DND-41 (cell line): ENCODE measurements around the gene RXYLT1.

Source experiments
- ATAC-seq: fragments of 200-7000 bp; cut with Tn5 transposase; 3 replicates; pipeline ENCODE4 v1.9.1; 2021; ENCODE audit warnings: low read depth; ENCODE audit not compliant: insufficient read depth
- DNase-seq: peaks from one replicate; pipeline ENCODE4 v3.0.0-alpha.2; 2020
- H2AFZ ChIP-seq: 2 replicates; pipeline ENCODE4 v1.6.0; 2012; ENCODE audit warnings: low read depth, low read length
- H3K27ac ChIP-seq: 2 replicates; pipeline ENCODE4 v1.5.1; 2012; ENCODE audit warnings: low read length, inconsistent platforms
- H3K27me3 ChIP-seq: fragments of 200-600 bp; sonication (generic); 2 replicates; pipeline ENCODE4 v1.6.0; 2012; ENCODE audit warnings: low read length, mild to moderate bottlenecking, inconsistent platforms; ENCODE audit not compliant: insufficient read depth, poor library complexity
- H3K36me3 ChIP-seq: 2 replicates; pipeline ENCODE4 v1.5.1; 2012; ENCODE audit warnings: low read length, inconsistent platforms; ENCODE audit not compliant: insufficient read depth
- H3K4me1 ChIP-seq: 2 replicates; pipeline ENCODE4 v1.5.1; 2012; ENCODE audit warnings: mild to moderate bottlenecking, low read length; ENCODE audit not compliant: insufficient read depth
- H3K4me2 ChIP-seq: 2 replicates; pipeline ENCODE4 v1.6.0; 2012; ENCODE audit warnings: mild to moderate bottlenecking, moderate library complexity, low read length, inconsistent platforms; ENCODE audit not compliant: insufficient read depth
- H3K4me3 ChIP-seq, 2 experiments: fragments of 200-600 bp in 1 of 2; shearing (Covaris generic) in 1 of 2; 2 replicates each; pipeline ENCODE4 v1.5.1; 2012 to 2016; ENCODE audit warnings: inconsistent platforms in 2 of 2, low read length in 2 of 2, mild to moderate bottlenecking in 2 of 2, low read depth in 1 of 2, moderate library complexity in 1 of 2
- H3K79me2 ChIP-seq: 2 replicates; pipeline ENCODE4 v1.6.0; 2012; ENCODE audit warnings: low read length, inconsistent platforms; ENCODE audit not compliant: insufficient read depth
- H3K9ac ChIP-seq: 2 replicates; pipeline ENCODE4 v1.6.0; 2012; ENCODE audit warnings: low read depth, mild to moderate bottlenecking, inconsistent platforms, low read length, moderate library complexity
- H3K9me3 ChIP-seq: 2 replicates; pipeline ENCODE4 v1.5.1; 2012; ENCODE audit warnings: low read length, moderate library complexity, mild to moderate bottlenecking, inconsistent platforms; ENCODE audit not compliant: insufficient read depth, severe bottlenecking
- H4K20me1 ChIP-seq: 2 replicates; pipeline ENCODE4 v1.6.0; 2012; ENCODE audit warnings: low read length; ENCODE audit not compliant: insufficient read depth
- CTCF ChIP-seq: IDR thresholded peaks from 2 replicates; pipeline ENCODE4 v1.5.1; 2012; ENCODE audit warnings: borderline replicate concordance, low read length, moderate library complexity, mild to moderate bottlenecking; ENCODE audit not compliant: poor library complexity, severe bottlenecking; ENCODE audit errors: extremely low read depth
- EZH2 ChIP-seq: IDR thresholded peaks from 3 replicates; pipeline ENCODE4 v1.6.1; 2012; ENCODE audit warnings: borderline replicate concordance, low read depth, mild to moderate bottlenecking, moderate library complexity, low read length, inconsistent platforms; ENCODE audit not compliant: severe bottlenecking

The RXYLT1 gene

GRCh38 chr12:63792338-63792737 is 12.6 kb downstream of the RXYLT1 start:
- Histone ChIP-seq H2AFZ (no peak overlapping the region), H3K36me3 (peaks cover 44% of the 10 kb centered on the region), H4K20me1 (no peaks in the 10 kb centered on the region), H3K27ac (no peak overlapping the region), H3K4me3 (no peak overlapping the region), H3K4me1 (no peaks in the 10 kb centered on the region), H3K4me2 (no peak overlapping the region), H3K9me3 (no peaks in the 10 kb centered on the region), H3K9ac (no peak overlapping the region), H3K79me2 (no peaks in the 10 kb centered on the region), H3K27me3 (no peaks in the 10 kb centered on the region)
- DNase-seq (no peak), ATAC-seq (no peak)
- TF ChIP-seq EZH2: no peak

- DNase-seq (no peak), ATAC-seq (no peak)
- Histone ChIP-seq H3K27ac (no peak overlapping the region), H3K4me3 (no peak overlapping the region), H3K79me2 (no peaks in the 10 kb centered on the region), H2AFZ (no peak overlapping the region), H3K4me2 (no peak overlapping the region), H3K9me3 (no peaks in the 10 kb centered on the region), H3K27me3 (no peaks in the 10 kb centered on the region), H3K4me1 (no peaks in the 10 kb centered on the region), H4K20me1 (no peaks in the 10 kb centered on the region), H3K9ac (no peak overlapping the region), H3K36me3 (peaks cover 18% of the 10 kb centered on the region)
- TF ChIP-seq CTCF (no peak), EZH2 (no peak)
These were observed 15.5 kb downstream of the RXYLT1 start for GRCh38 chr12:63795032-63795687.

GRCh38 chr12:63795944-63796343 is 16.2 kb downstream of the RXYLT1 start:
- H4K20me1 ChIP-seq: no peaks in the 10 kb centered on the region
- peaks cover 10% of the 10 kb centered on the region; the same call in 1 of the 2 replicates for H3K36me3 ChIP-seq
- H3K4me1 ChIP-seq: no peaks in the 10 kb centered on the region
- H3K79me2 ChIP-seq: no peaks in the 10 kb centered on the region
- no peak overlapping the region for H3K4me3 ChIP-seq
- H3K4me2 ChIP-seq: no peak overlapping the region
- no peak overlapping the region for H3K27ac ChIP-seq
- no peaks in the 10 kb centered on the region for H3K27me3 ChIP-seq
- H3K9ac ChIP-seq: no peak overlapping the region
- no peak overlapping the region for H2AFZ ChIP-seq
- ATAC-seq (no peak), DNase-seq (no peak)
- no peaks in the 10 kb centered on the region for H3K9me3 ChIP-seq
- TF ChIP-seq EZH2: no peak
- no peak for TF ChIP-seq CTCF

GRCh38 chr12:63802012-63802608 is 22.4 kb downstream of the RXYLT1 start:
- no peak overlapping the region for H2AFZ ChIP-seq
- no peaks in the 10 kb centered on the region for H4K20me1 ChIP-seq
- H3K4me2 ChIP-seq: no peak overlapping the region
- H3K79me2 ChIP-seq: no peaks in the 10 kb centered on the region
- H3K4me1 ChIP-seq: no peaks in the 10 kb centered on the region
- H3K9ac ChIP-seq: no peak overlapping the region
- TF ChIP-seq CTCF: peak; percentile 72
- no peak for TF ChIP-seq EZH2
- no peak overlapping the region for H3K4me3 ChIP-seq
- H3K27ac ChIP-seq: no peak overlapping the region
- ATAC-seq: no peak
- no peaks in the 10 kb centered on the region for H3K27me3 ChIP-seq
- DNase-seq: no peak
- no peaks in the 10 kb centered on the region for H3K9me3 ChIP-seq
- H3K36me3 ChIP-seq: peaks cover 16% of the 10 kb centered on the region; the same call in 1 of the 2 replicates
